Naive B cell (primary cell): ENCODE results near the gene MAP1LC3A. TPM values are rescaled to one million over a fixed set of nuclear protein-coding genes. Genes with fewer than 3 reads are reported as not detected.

Experiments
- ATAC-seq, 2 donors: fragments of 150-1000 bp; cut with Tn5 transposase; 2 replicates each; pipeline ENCODE4 v1.10.0; 2021; ENCODE audit warnings: low read depth in 2 of 2, mild to moderate bottlenecking in 2 of 2, moderate library complexity in 2 of 2
- DNase-seq: peaks from one replicate; pipeline ENCODE4 v3.0.0; 2022
- H3K27ac Mint-ChIP-seq, 6 donors: one replicate each; pipeline ENCODE4 v1.8.0; 2020 to 2022; ENCODE audit warnings: mild to moderate bottlenecking in 6 of 6, mixed read lengths in 6 of 6, moderate library complexity in 5 of 6, inconsistent platforms in 2 of 6
- H3K27me3 Mint-ChIP-seq, 3 donors: one replicate each; pipeline ENCODE4 v1.8.0; 2021 to 2022; ENCODE audit warnings: mixed read lengths in 3 of 3, mild to moderate bottlenecking in 1 of 3
- H3K36me3 Mint-ChIP-seq, 2 donors: one replicate each; pipeline ENCODE4 v1.8.0; 2020 to 2022; ENCODE audit warnings: mixed read lengths in 2 of 2, inconsistent platforms in 1 of 2, mild to moderate bottlenecking in 1 of 2
- H3K4me1 Mint-ChIP-seq, 3 donors: one replicate each; pipeline ENCODE4 v1.8.0; 2020 to 2022; ENCODE audit warnings: mixed read lengths in 3 of 3, inconsistent platforms in 1 of 3, mild to moderate bottlenecking in 1 of 3, moderate library complexity in 1 of 3
- H3K4me3 Mint-ChIP-seq, 8 donors: one replicate each; pipeline ENCODE4 v1.8.0; 2020 to 2022; ENCODE audit warnings: mild to moderate bottlenecking in 8 of 8, mixed read lengths in 8 of 8, moderate library complexity in 8 of 8, inconsistent platforms in 2 of 8
- H3K9me3 Mint-ChIP-seq, 7 donors: one replicate each; pipeline ENCODE4 v1.8.0; 2020 to 2022; ENCODE audit warnings: mixed read lengths in 7 of 7, mild to moderate bottlenecking in 5 of 7, inconsistent platforms in 2 of 7, moderate library complexity in 1 of 7
- polyA plus RNA-seq, 6 donors: library from polyadenylated mRNA; unstranded; fragments of 300-500 nt; fragmentation: Illumina TruSeq; gene quantifications; one replicate each; pipeline ENCODE4 v1.2.3, GENCODE V29; 2021; ENCODE audit warnings: low read depth in 6 of 6

MAP1LC3A gene
- polyA plus RNA-seq, 6 donors from 2014 or later, result 0.49 to 3.5 (median 1.8) TPM

GRCh38 chr20:34562641-34563040 is 4.1 kb downstream of the MAP1LC3A start:
- no peaks in the 10 kb centered on the region for H3K36me3 Mint-ChIP-seq
- no peaks in the 10 kb centered on the region for H3K27me3 Mint-ChIP-seq
- no peak overlapping the region for H3K4me3 Mint-ChIP-seq
- no peak for ATAC-seq
- peak overlapping the region in 3 of 6 donors; percentile 49 to 88 (median 51) for H3K27ac Mint-ChIP-seq
- no peak for DNase-seq
- peaks cover 14 to 19% (median 16%) of the 10 kb centered on the region in 3 donors for H3K4me1 Mint-ChIP-seq
- no peaks in the 10 kb centered on the region for H3K9me3 Mint-ChIP-seq

- no peak for DNase-seq
- Mint-ChIP-seq H3K27ac (peak overlapping the region in 2 of 6 donors; percentile 21 to 39), H3K4me3 (peak overlapping the region in 1 of 8 donors; percentile 27), H3K27me3 (no peaks in the 10 kb centered on the region), H3K4me1 (peaks cover 5 to 10% (median 8%) of the 10 kb centered on the region in 3 donors), H3K9me3 (no peaks in the 10 kb centered on the region), H3K36me3 (no peaks in the 10 kb centered on the region)
- no peak for ATAC-seq
Measured at GRCh38 chr20:34564833-34565232, 6.3 kb downstream of the MAP1LC3A start.

- ATAC-seq (no peak), DNase-seq (no peak)
- Mint-ChIP-seq H3K4me1 (peaks cover 7 to 12% (median 11%) of the 10 kb centered on the region in 3 donors), H3K4me3 (no peak overlapping the region), H3K27me3 (no peaks in the 10 kb centered on the region), H3K9me3 (no peaks in the 10 kb centered on the region), H3K27ac (peak overlapping the region in 2 of 6 donors; percentile 26 to 69), H3K36me3 (peaks cover 0 to 8% of the 10 kb centered on the region in 2 donors)
Measured at GRCh38 chr20:34566978-34567891, 8.7 kb downstream of the MAP1LC3A start.

GRCh38 chr20:34567892-34568865 is 9.7 kb downstream of the MAP1LC3A start:
- peaks cover 6 to 11% (median 7%) of the 10 kb centered on the region in 3 donors for H3K4me1 Mint-ChIP-seq
- ATAC-seq (no peak), DNase-seq (no peak)
- H3K27me3 Mint-ChIP-seq, result no peaks in the 10 kb centered on the region
- H3K9me3 Mint-ChIP-seq, result no peaks in the 10 kb centered on the region
- H3K4me3 Mint-ChIP-seq, result no peak overlapping the region
- H3K36me3 Mint-ChIP-seq, result peaks cover 3 to 8% of the 10 kb centered on the region in 2 donors
- H3K27ac Mint-ChIP-seq, result peak overlapping the region in 2 of 6 donors; percentile 10 to 63

- Mint-ChIP-seq H3K27me3 (no peaks in the 10 kb centered on the region), H3K4me1 (peaks cover 6 to 11% (median 10%) of the 10 kb centered on the region in 3 donors), H3K36me3 (peaks cover 7 to 10% of the 10 kb centered on the region in 2 donors), H3K9me3 (no peaks in the 10 kb centered on the region), H3K27ac (peak overlapping the region in 3 of 6 donors; percentile 27 to 65 (median 36)), H3K4me3 (no peak overlapping the region)
- DNase-seq, result no peak
- no peak for ATAC-seq
Measured at GRCh38 chr20:34569598-34569997, 11.1 kb downstream of the MAP1LC3A start.

- H3K9me3 Mint-ChIP-seq, result no peaks in the 10 kb centered on the region
- DNase-seq, result no peak
- H3K36me3 Mint-ChIP-seq, result peaks cover 7 to 13% of the 10 kb centered on the region in 2 donors
- ATAC-seq, result peak; percentile 42 to 48
- no peaks in the 10 kb centered on the region for H3K27me3 Mint-ChIP-seq
- H3K4me3 Mint-ChIP-seq, result peak overlapping the region in 1 of 8 donors; percentile 41
- peak overlapping the region in 4 of 6 donors; percentile 30 to 73 (median 54) for H3K27ac Mint-ChIP-seq
- H3K4me1 Mint-ChIP-seq, result peaks cover 6 to 11% (median 10%) of the 10 kb centered on the region in 3 donors
Measured at GRCh38 chr20:34570859-34571306, 12.4 kb downstream of the MAP1LC3A start.

GRCh38 chr20:34571753-34572152 is 13.2 kb downstream of the MAP1LC3A start:
- Mint-ChIP-seq H3K36me3 (peaks cover 7 to 13% of the 10 kb centered on the region in 2 donors), H3K27ac (peak overlapping the region in 2 of 6 donors; percentile 66 to 73), H3K27me3 (no peaks in the 10 kb centered on the region), H3K9me3 (no peaks in the 10 kb centered on the region), H3K4me3 (no peak overlapping the region), H3K4me1 (peaks cover 6 to 11% (median 10%) of the 10 kb centered on the region in 3 donors)
- DNase-seq, result no peak
- no peak for ATAC-seq

GRCh38 chr20:34573541-34574300 is 15.2 kb downstream of the MAP1LC3A start:
- H3K27ac Mint-ChIP-seq, result peak overlapping the region in 1 of 6 donors; percentile 68
- peaks cover 7 to 13% of the 10 kb centered on the region in 2 donors for H3K36me3 Mint-ChIP-seq
- no peaks in the 10 kb centered on the region for H3K9me3 Mint-ChIP-seq
- DNase-seq, result no peak
- no peak for ATAC-seq
- H3K4me3 Mint-ChIP-seq, result no peak overlapping the region
- peaks cover 6 to 10% (median 9%) of the 10 kb centered on the region in 3 donors for H3K4me1 Mint-ChIP-seq
- no peaks in the 10 kb centered on the region for H3K27me3 Mint-ChIP-seq

GRCh38 chr20:34574426-34574825 is 15.9 kb downstream of the MAP1LC3A start:
- Mint-ChIP-seq H3K9me3 (no peaks in the 10 kb centered on the region), H3K36me3 (peaks cover 7 to 14% of the 10 kb centered on the region in 2 donors), H3K27me3 (no peaks in the 10 kb centered on the region), H3K4me1 (peaks cover 9 to 14% (median 12%) of the 10 kb centered on the region in 3 donors), H3K27ac (peak overlapping the region in 1 of 6 donors; percentile 92), H3K4me3 (peak overlapping the region in 1 of 8 donors; percentile 56)
- ATAC-seq (no peak), DNase-seq (no peak)

GRCh38 chr20:34574861-34575260 is 16.3 kb downstream of the MAP1LC3A start:
- peaks cover 7 to 18% of the 10 kb centered on the region in 2 donors for H3K36me3 Mint-ChIP-seq

GRCh38 chr20:34575271-34575670 is 16.8 kb downstream of the MAP1LC3A start:
- Mint-ChIP-seq H3K4me3 (no peak overlapping the region), H3K27me3 (no peaks in the 10 kb centered on the region), H3K4me1 (peaks cover 17 to 22% (median 20%) of the 10 kb centered on the region in 3 donors), H3K9me3 (peaks cover 0 to under 1% (median 0%) of the 10 kb centered on the region in 7 donors), H3K36me3 (peaks cover 7 to 22% of the 10 kb centered on the region in 2 donors), H3K27ac (peak overlapping the region in 2 of 6 donors; percentile 10 to 49)
- DNase-seq, result no peak
- no peak for ATAC-seq

More at GRCh38 chr20:34574861-34575260, 16.3 kb downstream of the MAP1LC3A start:
- Mint-ChIP-seq H3K27me3 (no peaks in the 10 kb centered on the region), H3K4me1 (peaks cover 13 to 18% (median 16%) of the 10 kb centered on the region in 3 donors), H3K4me3 (peak overlapping the region in 1 of 8 donors; percentile 56), H3K9me3 (no peaks in the 10 kb centered on the region), H3K27ac (peak overlapping the region in 1 of 6 donors; percentile 78)
- ATAC-seq (no peak), DNase-seq (no peak)

- Mint-ChIP-seq H3K27ac (peak overlapping the region in 2 of 6 donors; percentile 10 to 49), H3K36me3 (peaks cover 7 to 25% of the 10 kb centered on the region in 2 donors), H3K9me3 (peaks cover 0 to 5% (median 0%) of the 10 kb centered on the region in 7 donors), H3K4me3 (no peak overlapping the region), H3K4me1 (peaks cover 21 to 26% (median 24%) of the 10 kb centered on the region in 3 donors), H3K27me3 (no peaks in the 10 kb centered on the region)
- DNase-seq (no peak), ATAC-seq (no peak)
Measured at GRCh38 chr20:34575756-34576155, 17.2 kb downstream of the MAP1LC3A start.
